Keratinocyte (primary cell): ENCODE results near the gene HERPUD1. TPM values are rescaled to one million over a fixed set of nuclear protein-coding genes. Genes with fewer than 3 reads are reported as not detected.

Source experiments
- DNase-seq: peaks from one replicate; pipeline ENCODE4 v3.0.0-alpha.2; 2011; ENCODE audit warnings: low read depth, missing footprints, low spot score
- FAIRE-seq: peaks from 2 replicates; lab custom pipeline; 2011; peaks lifted over from hg19 to GRCh38; lab: Jason Lieb, UNC
- H2AFZ ChIP-seq: 2 replicates; pipeline ENCODE4 v1.6.0; 2012; ENCODE audit warnings: low read length, control low read depth, inconsistent platforms; ENCODE audit not compliant: control insufficient read depth
- H3K27ac ChIP-seq: 2 replicates; pipeline ENCODE4 v1.5.1; 2011; ENCODE audit warnings: low read length; ENCODE audit not compliant: control insufficient read depth, insufficient read depth
- H3K27me3 ChIP-seq: 3 replicates; pipeline ENCODE4 v1.6.0; 2011; ENCODE audit warnings: low read length; ENCODE audit not compliant: control insufficient read depth, insufficient read depth; ENCODE audit errors: extremely low read depth
- H3K36me3 ChIP-seq, 2 experiments: 2 replicates in 1 of 2; 3 replicates in 1 of 2; pipeline ENCODE4 v1.5.1; 2011; ENCODE audit warnings: low read length in 2 of 2, mild to moderate bottlenecking in 1 of 2; ENCODE audit not compliant: control insufficient read depth in 2 of 2, insufficient read depth in 2 of 2; ENCODE audit errors: extremely low read depth in 1 of 2
- H3K4me1 ChIP-seq: 3 replicates; pipeline ENCODE4 v1.5.1; 2011; ENCODE audit warnings: low read length; ENCODE audit not compliant: control insufficient read depth, insufficient read depth; ENCODE audit errors: extremely low read depth
- H3K4me2 ChIP-seq: 3 replicates; pipeline ENCODE4 v1.6.0; 2011; ENCODE audit warnings: low read depth, low read length; ENCODE audit not compliant: control insufficient read depth, insufficient read depth; ENCODE audit errors: extremely low read depth
- H3K4me3 ChIP-seq, 3 experiments: fragments of 200-600 bp in 1 of 3; sonication (generic) in 1 of 3; 2 replicates in 2 of 3; 3 replicates in 1 of 3; pipeline ENCODE4 v1.5.1; 2011 to 2016; ENCODE audit warnings: low read length in 3 of 3, mild to moderate bottlenecking in 3 of 3, control low read depth in 2 of 3, inconsistent platforms in 1 of 3, low read depth in 1 of 3, mixed read lengths in 1 of 3, mixed run types in 1 of 3, moderate library complexity in 1 of 3; ENCODE audit not compliant: control insufficient read depth in 2 of 3, insufficient read depth in 2 of 3; ENCODE audit errors: extremely low read depth in 1 of 3
- H3K79me2 ChIP-seq: 2 replicates; pipeline ENCODE4 v1.6.0; 2012; ENCODE audit warnings: low read length; ENCODE audit not compliant: control insufficient read depth, insufficient read depth
- H3K9ac ChIP-seq: 3 replicates; pipeline ENCODE4 v1.6.0; 2011; ENCODE audit warnings: low read length; ENCODE audit not compliant: control insufficient read depth, insufficient read depth; ENCODE audit errors: extremely low read depth
- H3K9me1 ChIP-seq: 3 replicates; pipeline ENCODE4 v1.6.0; 2011; ENCODE audit warnings: low read length; ENCODE audit not compliant: control insufficient read depth, insufficient read depth; ENCODE audit errors: extremely low read depth
- H3K9me3 ChIP-seq: 2 replicates; pipeline ENCODE4 v1.5.1; 2012; ENCODE audit warnings: low read depth, low read length; ENCODE audit not compliant: control insufficient read depth
- H4K20me1 ChIP-seq: 3 replicates; pipeline ENCODE4 v1.6.0; 2011; ENCODE audit warnings: low read length; ENCODE audit not compliant: control insufficient read depth, insufficient read depth; ENCODE audit errors: extremely low read depth
- CTCF ChIP-seq, 3 experiments: IDR thresholded peaks in 1 of 3; conservative IDR thresholded peaks in 1 of 3; optimal IDR thresholded peaks in 1 of 3; 2 replicates in 2 of 3; 3 replicates in 1 of 3; pipeline versions ENCODE3 to v1.5.1; 2011; ENCODE audit warnings: low read length in 3 of 3, mild to moderate bottlenecking in 3 of 3, moderate library complexity in 2 of 3, control low read depth in 1 of 3, inconsistent platforms in 1 of 3; ENCODE audit not compliant: insufficient read depth in 2 of 3; ENCODE audit errors: extremely low read depth in 1 of 3
- EZH2 ChIP-seq: IDR thresholded peaks from one replicate; pipeline ENCODE4 v1.6.1; 2012; ENCODE audit warnings: inconsistent platforms, mild to moderate bottlenecking, low read length, moderate library complexity
- dilution Hi-C: fragments of 300-500 bp; cut with MboI; formaldehyde crosslinking; loops from one replicate; pipeline ENCODE4 v1.7.0; 2020; ENCODE audit warnings: low sequenced_read_pairs; ENCODE audit not compliant: extremely low pct_ligation_motif_present
- polyA plus RNA-seq, 5 experiments: library from polyadenylated mRNA; depleted of rRNA in 3 of 5; stranded (reverse) in 3 of 5; stranded (forward) in 1 of 5; unstranded in 1 of 5; fragments of >200 nt; gene quantifications; 1 replicate in 1 of 5; 2 replicates in 3 of 5; 3 replicates in 1 of 5; pipeline versions ENCODE4 v1.2.1 to v1.2.3, GENCODE V29; 2011 to 2012; ENCODE audit warnings: missing spikeins in 2 of 5, low read depth in 1 of 5, low replicate concordance in 1 of 5

HERPUD1 gene
- polyA plus RNA-seq, 1 donor (not counting 4 experiments of a cell fraction or from before 2014, with no cell fraction given), result 183 TPM

- no peak overlapping the region for H2AFZ ChIP-seq
- DNase-seq (no peak), FAIRE-seq (no peak)
- H3K4me1 ChIP-seq, result peaks cover 43% of the 10 kb centered on the region
- H3K4me3 ChIP-seq, result no peak overlapping the region
- TF ChIP-seq EZH2 (no peak), CTCF (optimal IDR thresholded peaks at IDR 0.05 in 1 of 3, IDR thresholded peaks at IDR 0.05 in 1 of 3, conservative IDR thresholded peaks at IDR 0.05 in 1 of 3; ENCODE audit: extremely low read depth in 1 of 3, insufficient read depth in 2 of 3, low read length in 3 of 3) (no peak)
- H3K27ac ChIP-seq, result no peak overlapping the region
- no peaks in the 10 kb centered on the region for H4K20me1 ChIP-seq
- H3K79me2 ChIP-seq, result no peaks in the 10 kb centered on the region
- H3K36me3 ChIP-seq, result no peaks in the 10 kb centered on the region
- no peak overlapping the region for H3K9ac ChIP-seq
- H3K9me1 ChIP-seq, result no peaks in the 10 kb centered on the region
- H3K4me2 ChIP-seq, result no peak overlapping the region
- H3K9me3 ChIP-seq, result no peaks in the 10 kb centered on the region
- H3K27me3 ChIP-seq, result no peaks in the 10 kb centered on the region
- dilution Hi-C loops, result no loop called here
Measured at GRCh38 chr16:56915336-56916119, 16.4 kb upstream of the HERPUD1 start.

GRCh38 chr16:56916571-56917403 is 15.2 kb upstream of the HERPUD1 start:
- Histone ChIP-seq H3K9ac (no peak overlapping the region), H3K36me3 (no peaks in the 10 kb centered on the region), H3K9me1 (no peaks in the 10 kb centered on the region), H2AFZ (no peak overlapping the region), H4K20me1 (no peaks in the 10 kb centered on the region), H3K27me3 (no peaks in the 10 kb centered on the region), H3K79me2 (no peaks in the 10 kb centered on the region), H3K4me2 (no peak overlapping the region), H3K9me3 (no peaks in the 10 kb centered on the region), H3K4me1 (peaks cover 30% of the 10 kb centered on the region), H3K4me3 (no peak overlapping the region), H3K27ac (no peak overlapping the region)
- TF ChIP-seq EZH2 (no peak), CTCF (optimal IDR thresholded peaks at IDR 0.05 in 1 of 3, IDR thresholded peaks at IDR 0.05 in 1 of 3, conservative IDR thresholded peaks at IDR 0.05 in 1 of 3; ENCODE audit: extremely low read depth in 1 of 3, insufficient read depth in 2 of 3, low read length in 3 of 3) (no peak)
- DNase-seq (no peak), FAIRE-seq (no peak)
- dilution Hi-C loops, result no loop called here
